H1 (cell line): ENCODE data around the gene SRPX2. TPM values are rescaled to one million over a fixed set of nuclear protein-coding genes. Genes with fewer than 3 reads are reported as not detected.
A peak's percentile ranks its signal among the peaks of the same experiment; 100 is the strongest.

Source experiments
- CTCF ChIA-PET: fragments of 300-600 bp; sonication (Branson Sonifier 250); formaldehyde crosslinking; loops from one replicate; lab custom pipeline; 2021; ENCODE audit not compliant: partially characterized antibody; lab: Charles Lee
- POLR2A ChIA-PET: fragments of 300-600 bp; sonication (Branson Sonifier 250); formaldehyde crosslinking; loops from one replicate; lab custom pipeline; 2021; ENCODE audit warnings: inconsistent platforms; ENCODE audit not compliant: partially characterized antibody; lab: Charles Lee
- DNase-seq, 2 experiments: peaks; one replicate each; pipeline versions ENCODE4 v3.0.0 to v3.0.0-alpha.2; 2010 to 2022; ENCODE audit warnings: low spot score in 2 of 2, low read depth in 1 of 2, mixed read lengths in 1 of 2
- FAIRE-seq: peaks from 2 replicates; lab custom pipeline; 2011; peaks lifted over from hg19 to GRCh38; lab: Jason Lieb, UNC
- H2AFZ ChIP-seq: 2 replicates; pipeline ENCODE4 v1.8.1; 2012; ENCODE audit warnings: low read length, inconsistent platforms
- H2AK5ac ChIP-seq: 2 replicates; pipeline ENCODE4 v1.6.1; 2013; ENCODE audit warnings: low read depth, low read length
- H2BK120ac ChIP-seq: replicated peaks from 2 replicates; pipeline ENCODE3; 2013; ENCODE audit warnings: low read depth, low read length, inconsistent platforms
- H2BK12ac ChIP-seq: 2 replicates; pipeline ENCODE4 v1.6.1; 2013; ENCODE audit warnings: low read depth, low read length
- H2BK15ac ChIP-seq: 2 replicates; pipeline ENCODE4 v1.6.1; 2013; ENCODE audit warnings: low read length
- H2BK20ac ChIP-seq: 2 replicates; pipeline ENCODE4 v1.6.1; 2013; ENCODE audit warnings: low read length
- H2BK5ac ChIP-seq: 2 replicates; pipeline ENCODE4 v1.6.1; 2013; ENCODE audit warnings: low read depth, low read length
- H3K14ac ChIP-seq: 2 replicates; pipeline ENCODE4 v1.6.1; 2013; ENCODE audit warnings: inconsistent platforms; ENCODE audit not compliant: insufficient read length
- H3K18ac ChIP-seq: 2 replicates; pipeline ENCODE4 v1.6.1; 2013; ENCODE audit warnings: low read length; ENCODE audit errors: extremely low read depth
- H3K23ac ChIP-seq: 2 replicates; pipeline ENCODE4 v1.6.1; 2013; ENCODE audit warnings: inconsistent platforms; ENCODE audit not compliant: insufficient read length
- H3K23me2 ChIP-seq: 2 replicates; pipeline ENCODE4 v1.6.1; 2013; ENCODE audit warnings: low read depth, low read length
- H3K27ac ChIP-seq: 2 replicates; pipeline ENCODE4 v1.6.1; 2011; ENCODE audit warnings: low read depth, low read length, inconsistent platforms
- H3K27me3 ChIP-seq, 4 experiments: replicated peaks in 1 of 4; 1 replicate in 1 of 4; 2 replicates in 3 of 4; pipeline versions ENCODE4 v1.6.1 to v1.8.1; 2011 to 2013; ENCODE audit warnings: low read length in 3 of 4, mild to moderate bottlenecking in 3 of 4, inconsistent platforms in 2 of 4, mixed read lengths in 2 of 4, moderate library complexity in 1 of 4; ENCODE audit not compliant: control insufficient read depth in 3 of 4, insufficient read depth in 3 of 4; ENCODE audit errors: extremely low read depth in 1 of 4
- H3K36me3 ChIP-seq, 4 experiments: 2 replicates each; pipeline versions ENCODE4 v1.6.1 to v1.8.1; 2011 to 2013; ENCODE audit warnings: mild to moderate bottlenecking in 4 of 4, low read length in 3 of 4, moderate library complexity in 2 of 4, control low read depth in 1 of 4, inconsistent platforms in 1 of 4; ENCODE audit not compliant: insufficient read depth in 4 of 4, control insufficient read depth in 2 of 4
- H3K4ac ChIP-seq: replicated peaks from 2 replicates; pipeline ENCODE3; 2013; ENCODE audit warnings: low read length, low read depth, mixed read lengths, inconsistent platforms; ENCODE audit not compliant: insufficient read length
- H3K4me1 ChIP-seq, 4 experiments: replicated peaks in 1 of 4; 1 replicate in 1 of 4; 2 replicates in 3 of 4; pipeline versions ENCODE4 v1.6.1 to v1.8.1; 2011 to 2013; ENCODE audit warnings: low read length in 3 of 4, inconsistent platforms in 2 of 4, mixed read lengths in 1 of 4; ENCODE audit not compliant: insufficient read depth in 4 of 4, control insufficient read depth in 3 of 4
- H3K4me2 ChIP-seq, 2 experiments: 2 replicates each; pipeline versions ENCODE4 v1.6.1 to v1.8.1; 2011 to 2013; ENCODE audit warnings: low read depth in 2 of 2, low read length in 2 of 2, control low read depth in 1 of 2, inconsistent platforms in 1 of 2, mild to moderate bottlenecking in 1 of 2; ENCODE audit not compliant: insufficient read depth in 1 of 2
- H3K4me3 ChIP-seq, 4 experiments: fragments of 200-600, 300-600 bp in 1 of 4; sonication (generic), shearing (Covaris generic), sonication (Bioruptor Twin) in 1 of 4; 2 replicates each; pipeline versions ENCODE4 v1.5.1 to v1.8.1; 2011 to 2016; ENCODE audit warnings: low read length in 4 of 4, low read depth in 3 of 4, control low read depth in 2 of 4, inconsistent platforms in 2 of 4, mild to moderate bottlenecking in 2 of 4, mixed read lengths in 1 of 4, moderate library complexity in 1 of 4; ENCODE audit not compliant: insufficient read depth in 2 of 4; ENCODE audit errors: extremely low read depth in 1 of 4
- H3K56ac ChIP-seq: replicated peaks from 2 replicates; pipeline ENCODE3; 2013; ENCODE audit warnings: low read depth, mild to moderate bottlenecking, mixed read lengths, low read length, inconsistent platforms; ENCODE audit not compliant: insufficient read length
- H3K79me1 ChIP-seq: 2 replicates; pipeline ENCODE4 v1.6.1; 2013; ENCODE audit warnings: low read depth, low read length, control low read depth
- H3K79me2 ChIP-seq, 2 experiments: 2 replicates each; pipeline versions ENCODE4 v1.6.1 to v1.8.1; 2012 to 2013; ENCODE audit warnings: low read length in 2 of 2, mild to moderate bottlenecking in 2 of 2, inconsistent platforms in 1 of 2; ENCODE audit not compliant: insufficient read depth in 2 of 2, control insufficient read depth in 1 of 2
- H3K9ac ChIP-seq, 4 experiments: replicated peaks in 1 of 4; 1 replicate in 1 of 4; 2 replicates in 3 of 4; pipeline versions ENCODE4 v1.6.1 to v1.8.1; 2011 to 2013; ENCODE audit warnings: low read depth in 3 of 4, low read length in 3 of 4, control low read depth in 2 of 4, mild to moderate bottlenecking in 2 of 4, moderate library complexity in 2 of 4, inconsistent platforms in 1 of 4; ENCODE audit errors: extremely low read depth in 1 of 4
- H3K9me3 ChIP-seq, 2 experiments: 2 replicates each; pipeline versions ENCODE4 v1.6.1 to v1.8.1; 2012 to 2013; ENCODE audit warnings: mild to moderate bottlenecking in 2 of 2, moderate library complexity in 2 of 2, control low read depth in 1 of 2, inconsistent platforms in 1 of 2, low read depth in 1 of 2, low read length in 1 of 2, mixed read lengths in 1 of 2; ENCODE audit not compliant: insufficient read depth in 2 of 2
- H4K20me1 ChIP-seq, 2 experiments: replicated peaks in 1 of 2; 2 replicates each; pipeline versions ENCODE3 to v1.8.1; 2011 to 2013; ENCODE audit warnings: inconsistent platforms in 2 of 2, low read length in 2 of 2, mild to moderate bottlenecking in 1 of 2; ENCODE audit not compliant: insufficient read depth in 2 of 2, control insufficient read depth in 1 of 2
- H4K5ac ChIP-seq: 2 replicates; pipeline ENCODE4 v1.6.1; 2013; ENCODE audit warnings: low read length, low read depth, mixed read lengths, inconsistent platforms; ENCODE audit not compliant: insufficient read length
- H4K8ac ChIP-seq: 2 replicates; pipeline ENCODE4 v1.8.0; 2013; ENCODE audit warnings: mild to moderate bottlenecking, moderate library complexity, low read length, inconsistent platforms; ENCODE audit not compliant: insufficient read depth; ENCODE audit errors: extremely low read depth
- H4K91ac ChIP-seq: replicated peaks from 2 replicates; pipeline ENCODE3; 2013; ENCODE audit warnings: low read length, mixed read lengths, inconsistent platforms; ENCODE audit not compliant: insufficient read length
- ATF3 ChIP-seq: IDR thresholded peaks from 2 replicates; pipeline ENCODE4 v1.6.1; 2011; ENCODE audit warnings: low read depth, mild to moderate bottlenecking, low read length; ENCODE audit not compliant: insufficient read depth
- CHD2 ChIP-seq: IDR thresholded peaks from 2 replicates; pipeline ENCODE4 v1.6.1; 2012; ENCODE audit warnings: low read length, improper control_type of control experiment
- NANOG ChIP-seq: IDR thresholded peaks from 2 replicates; pipeline ENCODE4 v1.6.1; 2011; ENCODE audit warnings: low read length, low read depth, mild to moderate bottlenecking, inconsistent platforms; ENCODE audit not compliant: insufficient read depth, poor library complexity, severe bottlenecking
- SIRT6 ChIP-seq: IDR thresholded peaks from one replicate; pipeline ENCODE4 v1.7.1; 2012; ENCODE audit warnings: low read length, inconsistent platforms
- YY1 ChIP-seq: IDR thresholded peaks from 2 replicates; pipeline ENCODE4 v1.6.1; 2011; ENCODE audit warnings: low read depth, mild to moderate bottlenecking, low read length
- WGBS, 2 experiments: shearing (Covaris generic) in 1 of 2; methylation state at CpG; one replicate each; pipeline versions ENCODE4 v1.1.6 to v1.1.7; 2013 to 2015; ENCODE audit warnings: low lambda C conversion rate in 2 of 2, mixed read lengths in 2 of 2, inconsistent platforms in 1 of 2, low coverage in 1 of 2, missing lambda C conversion rate in 1 of 2; ENCODE audit not compliant: insufficient replicate concordance in 2 of 2, insufficient coverage in 1 of 2, insufficient read length in 1 of 2; ENCODE audit errors: extremely low coverage in 1 of 2, missing lambda C conversion rate in 1 of 2; 5-methylcytosine and 5-hydroxymethylcytosine counted together
- polyA plus RNA-seq, 7 experiments: library from polyadenylated mRNA; depleted of rRNA in 3 of 7; stranded (reverse) in 5 of 7; unstranded in 2 of 7; fragments of >200 nt in 5 of 7; fragments of 200-250 nt in 2 of 7; gene quantifications; 1 replicate in 5 of 7; 2 replicates in 1 of 7; 4 replicates in 1 of 7; pipeline versions ENCODE4 v1.2.1 to v1.2.3, GENCODE V29; 2011 to 2013; ENCODE audit warnings: missing spikeins in 2 of 7, mixed read lengths in 2 of 7
- total RNA-seq: library from RNA; stranded (reverse); fragmentation: NEBNext Ultra II Directional; extraction: Animal tissue kit (Norgen Biotek cat#: 25700); gene quantifications from 2 replicates; pipeline ENCODE4 v1.2.1, GENCODE V29; 2021

SRPX2 gene
- total and polyA plus RNA-seq, 2 of the 8 experiments (the other 6 are each of a cell fraction or from before 2014, with no cell fraction given), result not detected

GRCh38 chrX:100635040-100635439 is 9.0 kb upstream of the SRPX2 start:
- Histone ChIP-seq H2BK12ac (no peak overlapping the region), H3K4me2 (peak overlapping the region; percentile 69 to 94; a peak in 3 of 4 replicates), H3K4me1 (peaks cover 0 to 2% (median 0%) of the 10 kb centered on the region in 4 experiments; a peak in 1 of 7 replicates), H2BK120ac (no peak overlapping the region), H3K36me3 (peaks cover 2 to 42% (median 10%) of the 10 kb centered on the region in 4 experiments; a peak in 5 of 8 replicates), H3K79me2 (peaks cover 0 to 4% of the 10 kb centered on the region in 2 experiments; a peak in 2 of 4 replicates), H3K9ac (no peak overlapping the region), H3K18ac (no peak overlapping the region), H3K27me3 (no peaks in the 10 kb centered on the region), H2BK20ac (no peak overlapping the region), H4K91ac (no peak overlapping the region), H2AFZ (no peak overlapping the region), H3K27ac (no peak overlapping the region), H4K20me1 (no peaks in the 10 kb centered on the region), H3K4me3 (peak overlapping the region in 1 of 4 experiments; percentile 83; a peak in 5 of 8 replicates), H3K23me2 (no peaks in the 10 kb centered on the region), H2BK15ac (no peak overlapping the region), H3K4ac (no peak overlapping the region), H3K14ac (no peak overlapping the region), H4K8ac (no peak overlapping the region), H3K56ac (no peak overlapping the region), H4K5ac (no peak overlapping the region), H3K79me1 (no peaks in the 10 kb centered on the region), H3K23ac (no peak overlapping the region), H2AK5ac (no peak overlapping the region), H2BK5ac (no peak overlapping the region), H3K9me3 (no peaks in the 10 kb centered on the region)
- POLR2A ChIA-PET, result no interaction called here
- FAIRE-seq (peak; percentile 19), DNase-seq (no peak)
- CTCF ChIA-PET, result interaction anchor here (0.6 kb wide), 1 partner anchor 8 kb away, joined by 3 read pairs; no protein-coding TSS in a partner anchor
- 89% methylated on average over 5 of the region's 5 CpGs; no CpG with 5 or more reads in 1 of the 2 experiments for WGBS, 2 experiments
- TF ChIP-seq NANOG, result no peak
- no peak for TF ChIP-seq YY1
- no peak for TF ChIP-seq CHD2
- no peak for TF ChIP-seq ATF3
- no peak for TF ChIP-seq SIRT6
